T47D (cell line): ENCODE data around the gene CLUH.
"Not testable (repeated sequence)": the region's sequence is repeated elsewhere in the genome, so short reads cannot be mapped to it uniquely, and the experiment has no call there.

ENCODE experiments used
- DNase-seq, 2 experiments: peaks; one replicate each; pipeline versions ENCODE4 v3.0.0 to v3.0.0-alpha.2; 2011 to 2012; ENCODE audit warnings: low read depth in 1 of 2, low spot score in 1 of 2
- JUND ChIP-seq: IDR thresholded peaks from 2 replicates; pipeline ENCODE4 v1.6.1; 2012; ENCODE audit warnings: low read depth
- in situ Hi-C: cut with HindIII; loops from 2 replicates; pipeline ENCODE4 v1.10.0; 2016; ENCODE audit warnings: low sequenced_read_pairs, low pct_unique_long_range_greater_than_20kb

The CLUH gene

GRCh38 chr17:2704031-2704889, 7.3 kb downstream of the CLUH start:
- in situ Hi-C loops: no loop called here
- TF ChIP-seq JUND: no peak
- no peak for DNase-seq

GRCh38 chr17:2703606-2704005, 8.0 kb downstream of the CLUH start:
- TF ChIP-seq JUND: no peak
- no peak for DNase-seq
- in situ Hi-C loops: no loop called here

DNA sequence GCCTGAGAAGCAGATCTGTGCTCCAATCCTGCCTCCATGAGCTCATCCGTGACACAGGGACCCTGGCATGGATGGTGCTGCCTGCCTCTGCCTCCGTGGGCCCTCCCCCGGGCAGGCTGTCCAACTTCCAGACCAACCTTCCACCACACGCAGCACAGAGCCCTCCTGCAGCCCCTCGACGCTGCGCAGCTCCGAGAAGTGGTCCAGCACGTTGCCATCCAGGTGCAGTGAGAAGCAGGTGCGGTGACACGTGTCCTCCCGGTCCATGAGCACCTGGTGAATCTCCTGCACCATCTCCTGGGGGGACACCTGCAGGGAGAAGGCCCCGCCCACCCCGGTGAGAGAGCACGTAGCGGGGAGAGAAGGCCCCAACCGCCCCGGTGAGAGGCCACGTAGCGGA, 8.4 kb downstream of the CLUH start:
- no peak for DNase-seq
- TF ChIP-seq JUND: no peak
- in situ Hi-C loops: no loop called here

- in situ Hi-C loops: no loop called here
- TF ChIP-seq JUND: no peak
- no peak for DNase-seq
These were observed 9.4 kb downstream of the CLUH start for GRCh38 chr17:2701996-2702741.

GRCh38 chr17:2701161-2701995, 10.2 kb downstream of the CLUH start:
- in situ Hi-C loops: no loop called here
- no peak for TF ChIP-seq JUND
- no peak for DNase-seq

DNA sequence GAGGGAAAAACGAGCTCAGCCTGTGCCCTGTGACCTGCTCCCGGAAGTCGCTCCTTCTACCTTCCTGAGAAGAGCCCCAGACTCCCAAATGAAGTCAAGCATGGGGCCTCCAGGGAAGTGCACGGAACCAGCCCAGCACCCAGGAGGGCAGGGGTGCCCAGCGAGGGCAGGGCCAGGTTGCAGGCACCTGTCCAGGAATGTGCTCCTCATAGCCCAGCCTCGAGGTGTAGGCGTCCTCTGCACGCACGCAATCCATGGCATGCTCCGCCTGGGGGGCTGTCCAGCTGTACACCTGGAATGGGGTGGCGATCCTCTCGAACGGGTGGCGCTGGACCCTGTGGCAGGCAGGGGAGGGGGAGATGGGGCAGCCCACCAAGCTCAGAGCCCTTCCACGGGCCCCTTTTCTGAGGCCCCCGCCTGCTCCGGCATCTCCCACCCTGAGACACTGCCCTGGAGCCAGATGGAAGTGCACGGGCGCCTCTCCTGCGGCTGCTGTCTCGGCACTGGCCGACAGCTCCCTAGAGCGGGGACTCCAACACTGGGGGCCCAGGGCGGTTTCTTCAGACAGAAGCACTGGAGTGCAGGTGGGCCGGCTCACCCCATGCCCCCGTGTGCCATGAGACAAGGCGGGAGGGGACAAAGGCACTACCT, 10.9 kb downstream of the CLUH start:
- in situ Hi-C loops: no loop called here
- DNase-seq: no peak

GRCh38 chr17:2700030-2700490, 11.5 kb downstream of the CLUH start:
- TF ChIP-seq JUND: no peak
- in situ Hi-C loops: no loop called here
- no peak for DNase-seq

More for the DNA sequence above, 10.9 kb downstream of the CLUH start:
- TF ChIP-seq JUND: no peak

DNA sequence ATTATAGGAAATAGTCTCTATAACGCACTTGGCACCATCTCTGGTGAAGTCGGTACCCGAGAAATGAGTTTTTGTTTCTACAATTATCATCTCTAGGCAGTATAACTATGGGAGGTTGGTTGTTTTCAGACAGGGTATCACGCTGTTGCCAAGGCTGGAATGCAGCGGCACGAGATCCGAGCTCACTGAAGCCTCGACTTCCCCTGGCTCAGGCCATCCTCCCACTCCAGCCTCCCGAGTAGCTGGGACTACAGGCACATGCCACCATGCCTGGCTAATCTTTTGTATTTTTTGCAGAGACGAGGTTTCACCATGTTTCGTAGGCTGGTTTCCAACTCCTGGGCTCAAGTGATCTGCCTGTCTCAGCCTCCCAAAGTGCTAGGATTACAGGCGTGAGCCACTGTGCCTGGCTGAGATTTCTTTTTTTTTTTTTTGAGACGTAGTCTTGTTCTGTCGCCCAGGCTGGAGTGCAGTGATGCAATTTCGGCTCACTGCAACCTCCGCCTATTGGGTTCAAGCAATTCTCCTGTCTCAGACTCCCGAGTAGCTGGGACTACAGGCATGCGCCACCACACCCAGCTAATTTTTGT, 12.3 kb downstream of the CLUH start:
- in situ Hi-C loops, DNase-seq: not testable (repeated sequence)

DNA sequence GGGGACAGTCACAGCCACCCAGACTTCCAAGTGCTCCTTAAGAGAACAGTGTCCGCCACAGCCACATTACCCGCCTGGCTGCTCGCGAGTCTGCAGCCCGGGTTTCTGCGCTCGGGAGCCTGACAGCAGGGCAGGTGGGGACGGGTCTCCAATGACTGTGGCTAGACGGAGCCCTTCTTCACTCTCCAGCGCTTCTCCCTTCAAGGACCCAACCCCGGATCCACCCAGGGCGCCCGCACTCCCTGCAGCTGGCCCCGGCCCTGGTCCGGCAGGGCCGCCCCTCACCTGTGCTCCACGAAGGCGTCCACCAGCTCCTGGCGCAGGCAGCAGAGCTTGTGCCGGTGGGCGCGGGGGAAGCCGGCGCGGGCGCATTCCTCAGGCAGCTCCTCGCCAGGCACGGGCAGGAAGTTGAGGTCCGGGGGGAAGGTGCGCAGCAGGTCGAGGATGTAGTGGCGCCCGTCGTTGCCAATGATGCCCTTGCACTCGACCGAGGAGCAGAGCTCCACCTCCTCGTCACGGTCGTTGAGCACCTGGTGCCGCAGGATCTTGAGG, 13.9 kb downstream of the CLUH start:
- TF ChIP-seq JUND: no peak
- in situ Hi-C loops: no loop called here
- DNase-seq: no peak

DNA sequence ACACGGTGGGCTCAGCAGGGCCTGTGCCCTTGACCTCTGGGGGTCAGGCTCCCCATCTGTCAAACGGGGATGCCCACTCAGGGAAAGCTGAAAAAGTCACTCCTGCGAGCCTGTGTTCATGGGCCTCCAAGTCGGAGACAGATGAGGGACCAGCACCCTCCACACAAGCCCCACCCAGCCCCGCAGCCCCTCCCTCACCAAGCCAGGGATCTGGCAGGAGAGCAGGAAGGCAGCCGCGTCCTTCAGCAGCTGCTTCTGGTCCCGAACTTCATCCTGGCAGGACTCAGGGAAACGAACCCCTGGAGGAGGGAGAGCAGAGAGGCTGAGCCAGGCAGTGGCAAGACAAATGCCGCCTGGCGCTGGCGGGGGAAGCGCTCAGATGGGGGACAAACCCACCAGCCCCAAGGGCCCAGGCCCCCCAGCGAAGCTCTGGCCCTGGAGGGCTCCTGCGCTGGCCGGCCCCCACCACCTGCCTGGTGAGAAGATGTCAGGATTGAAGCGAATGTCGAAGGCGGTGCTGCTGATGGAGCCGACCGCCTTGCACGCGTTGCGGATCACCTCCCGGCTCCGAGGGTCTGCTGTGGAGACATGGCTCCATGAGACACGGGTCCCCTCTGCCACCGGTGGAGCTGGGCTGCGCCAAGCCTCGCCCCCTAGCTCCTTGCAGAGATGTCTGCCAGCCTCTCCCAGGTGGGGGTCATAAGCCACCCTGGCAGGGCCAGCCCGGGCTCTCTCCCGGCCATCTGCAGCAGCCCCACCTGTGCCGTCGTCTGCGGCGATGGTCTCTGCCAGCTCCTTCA, 15.4 kb downstream of the CLUH start:
- DNase-seq: no peak
- no peak for TF ChIP-seq JUND
- in situ Hi-C loops: no loop called here
